ENCODE measurements around the gene EFCAB6.

The EFCAB6 gene

GRCh38 chr22:43747058-43747457 is 65.0 kb downstream of the EFCAB6 start:
- TF ChIP-seq TAF1 (IDR thresholded peaks at IDR 0.05; ENCODE audit: low read depth), result no peak
- no peak for TF ChIP-seq EP300 (IDR thresholded peaks at IDR 0.05; ENCODE audit: borderline replicate concordance)
- no peak for TF ChIP-seq CREB1 (IDR thresholded peaks at IDR 0.05; ENCODE audit: low read depth)
- no peak for TF ChIP-seq NFIC (IDR thresholded peaks at IDR 0.05)
- TF ChIP-seq YY1 (IDR thresholded peaks at IDR 0.05; ENCODE audit: low read depth), result no peak
- TF ChIP-seq USF1 (IDR thresholded peaks at IDR 0.05), result no peak
- TF ChIP-seq FOXM1 (IDR thresholded peaks at IDR 0.05; ENCODE audit: borderline replicate concordance, low read depth), result no peak
- TF ChIP-seq CEBPB (IDR thresholded peaks at IDR 0.05), result no peak
- no peak for TF ChIP-seq ZBTB7A (IDR thresholded peaks at IDR 0.05; ENCODE audit: low read depth)
- TF ChIP-seq TCF12 (IDR thresholded peaks at IDR 0.05; ENCODE audit: low read depth), result no peak

DNA sequence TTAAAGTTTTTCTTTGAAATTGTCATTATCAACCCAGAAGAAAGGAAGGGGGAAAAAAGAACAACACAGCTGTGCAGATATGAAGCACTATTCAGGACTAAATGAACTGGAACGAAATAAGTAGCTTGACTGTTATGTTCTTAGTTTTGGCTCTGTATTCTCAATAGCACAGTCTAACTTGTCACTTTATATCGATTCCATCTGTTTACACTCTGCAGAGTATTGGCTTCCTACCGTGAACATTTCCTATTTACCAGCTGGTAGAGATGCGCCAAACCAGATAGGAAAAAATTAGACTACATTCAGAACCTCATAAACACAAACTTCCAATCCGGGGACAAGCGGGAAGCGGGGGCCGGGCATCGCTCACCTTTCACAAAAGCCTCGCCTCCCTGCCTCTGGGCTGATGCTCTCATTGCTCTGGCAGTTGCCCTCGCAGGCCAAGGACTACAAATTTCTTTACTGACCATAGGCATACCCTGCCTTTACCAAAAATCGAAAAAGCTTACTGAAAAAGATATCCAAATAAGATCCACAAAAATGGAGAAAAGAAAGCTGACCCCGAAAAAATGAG is 66.2 kb downstream of the EFCAB6 start:
- TF ChIP-seq CREB1 (IDR thresholded peaks at IDR 0.05; ENCODE audit: low read depth) (no peak), USF1 (IDR thresholded peaks at IDR 0.05) (no peak), FOXM1 (IDR thresholded peaks at IDR 0.05; ENCODE audit: borderline replicate concordance, low read depth) (no peak), EP300 (IDR thresholded peaks at IDR 0.05; ENCODE audit: borderline replicate concordance) (no peak), RAD21 (IDR thresholded peaks at IDR 0.05; ENCODE audit: low read depth) (no peak), CEBPB (IDR thresholded peaks at IDR 0.05) (no peak), NFIC (IDR thresholded peaks at IDR 0.05) (no peak), MAX (IDR thresholded peaks at IDR 0.05) (no peak), TAF1 (IDR thresholded peaks at IDR 0.05; ENCODE audit: low read depth) (no peak), ZBTB7A (IDR thresholded peaks at IDR 0.05; ENCODE audit: low read depth) (no peak), TCF12 (IDR thresholded peaks at IDR 0.05; ENCODE audit: low read depth) (no peak), YY1 (IDR thresholded peaks at IDR 0.05; ENCODE audit: low read depth) (no peak), TEAD4 (IDR thresholded peaks at IDR 0.05) (no peak), EGR1 (IDR thresholded peaks at IDR 0.05) (no peak)
- TF ChIP-seq, protein P1, sequence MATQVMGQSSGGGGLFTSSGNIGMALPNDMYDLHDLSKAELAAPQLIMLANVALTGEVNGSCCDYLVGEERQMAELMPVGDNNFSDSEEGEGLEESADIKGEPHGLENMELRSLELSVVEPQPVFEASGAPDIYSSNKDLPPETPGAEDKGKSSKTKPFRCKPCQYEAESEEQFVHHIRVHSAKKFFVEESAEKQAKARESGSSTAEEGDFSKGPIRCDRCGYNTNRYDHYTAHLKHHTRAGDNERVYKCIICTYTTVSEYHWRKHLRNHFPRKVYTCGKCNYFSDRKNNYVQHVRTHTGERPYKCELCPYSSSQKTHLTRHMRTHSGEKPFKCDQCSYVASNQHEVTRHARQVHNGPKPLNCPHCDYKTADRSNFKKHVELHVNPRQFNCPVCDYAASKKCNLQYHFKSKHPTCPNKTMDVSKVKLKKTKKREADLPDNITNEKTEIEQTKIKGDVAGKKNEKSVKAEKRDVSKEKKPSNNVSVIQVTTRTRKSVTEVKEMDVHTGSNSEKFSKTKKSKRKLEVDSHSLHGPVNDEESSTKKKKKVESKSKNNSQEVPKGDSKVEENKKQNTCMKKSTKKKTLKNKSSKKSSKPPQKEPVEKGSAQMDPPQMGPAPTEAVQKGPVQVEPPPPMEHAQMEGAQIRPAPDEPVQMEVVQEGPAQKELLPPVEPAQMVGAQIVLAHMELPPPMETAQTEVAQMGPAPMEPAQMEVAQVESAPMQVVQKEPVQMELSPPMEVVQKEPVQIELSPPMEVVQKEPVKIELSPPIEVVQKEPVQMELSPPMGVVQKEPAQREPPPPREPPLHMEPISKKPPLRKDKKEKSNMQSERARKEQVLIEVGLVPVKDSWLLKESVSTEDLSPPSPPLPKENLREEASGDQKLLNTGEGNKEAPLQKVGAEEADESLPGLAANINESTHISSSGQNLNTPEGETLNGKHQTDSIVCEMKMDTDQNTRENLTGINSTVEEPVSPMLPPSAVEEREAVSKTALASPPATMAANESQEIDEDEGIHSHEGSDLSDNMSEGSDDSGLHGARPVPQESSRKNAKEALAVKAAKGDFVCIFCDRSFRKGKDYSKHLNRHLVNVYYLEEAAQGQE (IDR thresholded peaks at IDR 0.05; ENCODE audit: low read depth), result no peak

DNA sequence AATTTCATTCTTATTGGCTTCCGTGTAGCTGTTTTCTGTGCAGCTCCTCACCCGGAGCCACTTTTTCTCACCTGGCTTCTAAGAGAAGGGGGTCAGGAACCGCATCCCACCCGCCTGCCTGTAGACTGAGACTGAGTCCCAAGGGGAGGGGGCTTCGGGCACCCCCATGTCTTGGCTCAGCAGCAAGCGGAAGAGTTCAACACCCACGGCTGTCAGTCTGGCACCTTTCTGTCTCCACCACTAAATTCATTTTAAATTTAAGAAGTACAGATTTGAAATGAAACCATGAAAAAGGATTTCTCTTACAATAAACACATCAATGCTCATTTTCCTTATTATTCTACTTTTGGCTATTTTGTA is 66.7 kb downstream of the EFCAB6 start:
- TF ChIP-seq TEAD4 (IDR thresholded peaks at IDR 0.05) (no peak), CREB1 (IDR thresholded peaks at IDR 0.05; ENCODE audit: low read depth) (no peak), EP300 (IDR thresholded peaks at IDR 0.05; ENCODE audit: borderline replicate concordance) (no peak), USF1 (IDR thresholded peaks at IDR 0.05) (no peak), TAF1 (IDR thresholded peaks at IDR 0.05; ENCODE audit: low read depth) (no peak), MAX (IDR thresholded peaks at IDR 0.05) (no peak), RAD21 (IDR thresholded peaks at IDR 0.05; ENCODE audit: low read depth) (no peak)
- TF ChIP-seq, protein P1 (IDR thresholded peaks at IDR 0.05; ENCODE audit: low read depth), result no peak

GRCh38 chr22:43744700-43745410 is 67.2 kb downstream of the EFCAB6 start:
- TF ChIP-seq YY1 (IDR thresholded peaks at IDR 0.05; ENCODE audit: low read depth) (no peak), FOXM1 (IDR thresholded peaks at IDR 0.05; ENCODE audit: borderline replicate concordance, low read depth) (no peak), NFIC (IDR thresholded peaks at IDR 0.05) (no peak), ZBTB7A (IDR thresholded peaks at IDR 0.05; ENCODE audit: low read depth) (no peak), EP300 (IDR thresholded peaks at IDR 0.05; ENCODE audit: borderline replicate concordance) (no peak)

DNA sequence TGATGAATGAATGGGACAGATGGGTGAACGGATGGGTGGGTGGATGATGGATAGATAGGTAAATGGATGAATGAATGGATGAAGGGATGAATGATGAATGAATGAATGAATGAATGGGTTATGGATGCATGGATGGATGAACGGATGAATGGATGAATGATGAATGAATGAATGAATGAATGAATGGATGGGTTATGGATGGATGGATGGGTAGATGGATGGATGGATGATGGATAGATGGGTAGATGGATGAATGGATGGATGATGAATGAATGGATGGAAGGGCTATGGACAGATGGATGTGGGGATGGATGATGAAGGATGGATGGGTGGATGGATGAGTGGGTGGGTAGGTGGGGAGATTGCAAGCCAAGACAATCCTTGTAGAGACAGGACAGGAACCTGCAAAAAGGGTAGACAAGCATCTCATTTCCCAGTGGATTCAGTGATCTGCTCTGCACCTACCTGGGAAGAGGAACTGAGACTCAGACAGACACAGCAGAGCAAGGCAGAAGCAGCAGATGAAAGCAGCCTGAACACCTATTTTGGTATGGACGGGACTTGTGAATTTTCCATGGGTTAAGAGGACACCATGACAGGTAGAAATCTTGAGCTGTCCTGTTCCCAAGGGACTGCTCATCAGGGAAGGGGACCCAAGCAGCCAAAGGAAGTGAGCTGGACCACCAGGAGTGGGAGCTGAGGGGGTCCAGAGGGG is 68.0 kb downstream of the EFCAB6 start:
- TF ChIP-seq ZBTB7A (IDR thresholded peaks at IDR 0.05; ENCODE audit: low read depth), result no peak
- TF ChIP-seq TEAD4 (IDR thresholded peaks at IDR 0.05), result no peak
- no peak for TF ChIP-seq CEBPB (IDR thresholded peaks at IDR 0.05)
- no peak for TF ChIP-seq YY1 (IDR thresholded peaks at IDR 0.05; ENCODE audit: low read depth)
- TF ChIP-seq CREB1 (IDR thresholded peaks at IDR 0.05; ENCODE audit: low read depth), result no peak
- no peak for TF ChIP-seq USF1 (IDR thresholded peaks at IDR 0.05)
- TF ChIP-seq RAD21 (IDR thresholded peaks at IDR 0.05; ENCODE audit: low read depth), result no peak
- TF ChIP-seq, protein P1 (IDR thresholded peaks at IDR 0.05; ENCODE audit: low read depth), result no peak
- no peak for TF ChIP-seq EP300 (IDR thresholded peaks at IDR 0.05; ENCODE audit: borderline replicate concordance)
- TF ChIP-seq TCF12 (IDR thresholded peaks at IDR 0.05; ENCODE audit: low read depth), result no peak
- TF ChIP-seq TAF1 (IDR thresholded peaks at IDR 0.05; ENCODE audit: low read depth), result no peak
- TF ChIP-seq MAX (IDR thresholded peaks at IDR 0.05), result no peak
- no peak for TF ChIP-seq NFIC (IDR thresholded peaks at IDR 0.05)
- no peak for TF ChIP-seq EGR1 (IDR thresholded peaks at IDR 0.05)
- TF ChIP-seq FOXM1 (IDR thresholded peaks at IDR 0.05; ENCODE audit: borderline replicate concordance, low read depth), result no peak

Measured in Ishikawa (cell line).